Caco-2 (cell line): ENCODE data around the gene GLI3. TPM values are rescaled to one million over a fixed set of nuclear protein-coding genes. Genes with fewer than 3 reads are reported as not detected.

Experiments used
- BruUV-seq: library from RNA; stranded (reverse); fragments of 400-500 nt; replicated peaks from 2 replicates; lab custom pipeline; 2021; lab: Mats Ljungman, UMichigan
- CTCF ChIA-PET: fragments of 300-600 bp; sonication (Branson Sonifier 250); formaldehyde crosslinking; loops from one replicate; lab custom pipeline; 2022; ENCODE audit warnings: antibody characterized with exemption; lab: Charles Lee
- POLR2A ChIA-PET: fragments of 300-600 bp; sonication (Branson Sonifier 250); formaldehyde crosslinking; loops from one replicate; lab custom pipeline; 2022; ENCODE audit warnings: antibody characterized with exemption; lab: Charles Lee
- DNase-seq, 2 experiments: peaks; one replicate each; pipeline versions ENCODE4 v3.0.0 to v3.0.0-alpha.2; 2020 to 2022
- H3K27me3 ChIP-seq: replicated peaks from 2 replicates; pipeline ENCODE4 v1.6.0; 2011; ENCODE audit warnings: low read length; ENCODE audit not compliant: control insufficient read depth, insufficient read depth
- H3K36me3 ChIP-seq: 2 replicates; pipeline ENCODE4 v1.5.1; 2011; ENCODE audit warnings: low read length; ENCODE audit not compliant: control insufficient read depth, insufficient read depth
- H3K4me1 ChIP-seq: fragments of 250-450 bp; sonication (Bioruptor Pico); 2 replicates; pipeline ENCODE4 v1.5.1; 2020; ENCODE audit warnings: mild to moderate bottlenecking
- H3K4me3 ChIP-seq: 2 replicates; pipeline ENCODE4 v1.5.1; 2011; ENCODE audit warnings: low read depth, mild to moderate bottlenecking, control low read depth, low read length
- H3K9me3 ChIP-seq: fragments of 250-450 bp; sonication (Bioruptor Pico); 2 replicates; pipeline ENCODE4 v1.5.1; 2020; ENCODE audit warnings: mild to moderate bottlenecking, moderate library complexity
- H3K27ac Mint-ChIP-seq: one replicate; pipeline ENCODE4 v1.8.0; 2022; ENCODE audit warnings: mixed read lengths; ENCODE audit not compliant: unreplicated experiment
- H3K27me3 Mint-ChIP-seq: one replicate; pipeline ENCODE4 v1.8.0; 2022; ENCODE audit warnings: mixed read lengths; ENCODE audit not compliant: insufficient read depth, unreplicated experiment
- H3K36me3 Mint-ChIP-seq: one replicate; pipeline ENCODE4 v1.8.0; 2022; ENCODE audit warnings: mild to moderate bottlenecking, mixed read lengths; ENCODE audit not compliant: insufficient read depth, unreplicated experiment
- H3K4me1 Mint-ChIP-seq: one replicate; pipeline ENCODE4 v1.8.0; 2022; ENCODE audit warnings: low read depth, mixed read lengths; ENCODE audit not compliant: unreplicated experiment
- H3K4me3 Mint-ChIP-seq: one replicate; pipeline ENCODE4 v1.8.0; 2022; ENCODE audit warnings: mild to moderate bottlenecking, moderate library complexity, mixed read lengths; ENCODE audit not compliant: unreplicated experiment
- H3K9me3 Mint-ChIP-seq: one replicate; pipeline ENCODE4 v1.8.0; 2022; ENCODE audit warnings: mixed read lengths; ENCODE audit not compliant: unreplicated experiment
- intact Hi-C: fragments of 100-400 bp; cut with micrococcal nuclease; formaldehyde crosslinking; loops from one replicate; pipeline ENCODE4 v1.10.0; 2022; ENCODE audit not compliant: unreplicated experiment
- total RNA-seq: library from RNA; stranded (reverse); gene quantifications from 2 replicates; pipeline ENCODE4 v1.2.3, GENCODE V29; 2022
- TF ChIP-seq, protein P1 (sequence below), 2 experiments: fragments of 200-600 bp in 1 of 2; IDR thresholded peaks; 1 replicate in 1 of 2; 2 replicates in 1 of 2; pipeline versions ENCODE4 v1.5.1 to v1.8.0; 2011 to 2022; ENCODE audit warnings: antibody characterized with exemption in 1 of 2, control low read depth in 1 of 2, inconsistent platforms in 1 of 2, low read depth in 1 of 2, low read length in 1 of 2, mild to moderate bottlenecking in 1 of 2, moderate library complexity in 1 of 2; ENCODE audit not compliant: insufficient read depth in 1 of 2, severe bottlenecking in 1 of 2, unreplicated experiment in 1 of 2

GLI3 gene
- total RNA-seq, 1 experiment from 2014 or later = 1.00 TPM

DNA sequence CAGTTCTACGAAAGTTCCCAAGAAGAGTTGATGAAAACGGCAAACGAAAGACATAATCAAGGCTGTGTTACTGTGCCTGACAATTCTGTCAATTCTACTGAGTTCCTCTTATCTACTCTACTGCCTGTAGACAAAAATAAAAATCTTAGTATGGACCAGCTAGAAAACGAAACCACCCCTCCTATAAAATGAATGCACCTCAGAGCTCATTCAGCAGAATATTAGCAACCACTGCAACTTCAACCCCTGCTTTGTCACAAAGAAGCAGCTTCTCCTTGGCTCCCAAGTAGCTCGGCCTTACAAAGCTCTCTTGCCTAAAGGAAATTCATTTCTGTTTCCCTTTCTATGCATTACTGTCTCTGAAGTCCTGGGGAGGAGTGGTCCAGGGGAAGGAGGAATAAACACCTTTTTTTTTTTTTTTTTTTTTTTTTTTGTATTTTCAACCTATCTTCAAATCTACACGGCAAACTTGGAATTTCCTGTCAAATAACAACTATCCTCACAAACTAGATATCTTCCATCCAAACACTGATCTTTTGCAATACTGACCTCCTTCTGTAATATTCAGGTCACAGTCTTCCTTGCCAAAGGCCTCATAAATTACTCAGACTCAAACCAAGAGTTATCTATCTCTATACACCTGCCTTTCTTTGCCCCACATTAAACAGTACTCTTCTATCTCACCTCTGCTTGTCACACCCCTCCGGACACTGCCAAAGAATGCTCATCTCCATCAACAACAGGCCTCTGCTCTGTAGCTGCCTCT lies 74.3 kb downstream of the GLI3 start:
- intact Hi-C loops = no loop called here
- Histone ChIP-seq H3K9me3 (no peaks in the 10 kb centered on the region), H3K27me3 (no peaks in the 10 kb centered on the region), H3K36me3 (no peaks in the 10 kb centered on the region), H3K4me1 (no peaks in the 10 kb centered on the region), H3K4me3 (no peak overlapping the region)
- Mint-ChIP-seq H3K9me3 (no peaks in the 10 kb centered on the region), H3K4me1 (no peaks in the 10 kb centered on the region), H3K27me3 (peaks cover 4% of the 10 kb centered on the region), H3K27ac (no peak overlapping the region), H3K36me3 (no peaks in the 10 kb centered on the region), H3K4me3 (no peak overlapping the region)
- BruUV-seq = no TSS peak
- no peak for DNase-seq
- TF ChIP-seq, protein P1, sequence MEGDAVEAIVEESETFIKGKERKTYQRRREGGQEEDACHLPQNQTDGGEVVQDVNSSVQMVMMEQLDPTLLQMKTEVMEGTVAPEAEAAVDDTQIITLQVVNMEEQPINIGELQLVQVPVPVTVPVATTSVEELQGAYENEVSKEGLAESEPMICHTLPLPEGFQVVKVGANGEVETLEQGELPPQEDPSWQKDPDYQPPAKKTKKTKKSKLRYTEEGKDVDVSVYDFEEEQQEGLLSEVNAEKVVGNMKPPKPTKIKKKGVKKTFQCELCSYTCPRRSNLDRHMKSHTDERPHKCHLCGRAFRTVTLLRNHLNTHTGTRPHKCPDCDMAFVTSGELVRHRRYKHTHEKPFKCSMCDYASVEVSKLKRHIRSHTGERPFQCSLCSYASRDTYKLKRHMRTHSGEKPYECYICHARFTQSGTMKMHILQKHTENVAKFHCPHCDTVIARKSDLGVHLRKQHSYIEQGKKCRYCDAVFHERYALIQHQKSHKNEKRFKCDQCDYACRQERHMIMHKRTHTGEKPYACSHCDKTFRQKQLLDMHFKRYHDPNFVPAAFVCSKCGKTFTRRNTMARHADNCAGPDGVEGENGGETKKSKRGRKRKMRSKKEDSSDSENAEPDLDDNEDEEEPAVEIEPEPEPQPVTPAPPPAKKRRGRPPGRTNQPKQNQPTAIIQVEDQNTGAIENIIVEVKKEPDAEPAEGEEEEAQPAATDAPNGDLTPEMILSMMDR (IDR thresholded peaks at IDR 0.05; ENCODE audit: insufficient read depth in 1 of 2, low read depth in 1 of 2, low read length in 1 of 2, severe bottlenecking in 1 of 2, unreplicated experiment in 1 of 2) = no peak
- CTCF ChIA-PET = no interaction called here
- POLR2A ChIA-PET = no interaction called here

DNA sequence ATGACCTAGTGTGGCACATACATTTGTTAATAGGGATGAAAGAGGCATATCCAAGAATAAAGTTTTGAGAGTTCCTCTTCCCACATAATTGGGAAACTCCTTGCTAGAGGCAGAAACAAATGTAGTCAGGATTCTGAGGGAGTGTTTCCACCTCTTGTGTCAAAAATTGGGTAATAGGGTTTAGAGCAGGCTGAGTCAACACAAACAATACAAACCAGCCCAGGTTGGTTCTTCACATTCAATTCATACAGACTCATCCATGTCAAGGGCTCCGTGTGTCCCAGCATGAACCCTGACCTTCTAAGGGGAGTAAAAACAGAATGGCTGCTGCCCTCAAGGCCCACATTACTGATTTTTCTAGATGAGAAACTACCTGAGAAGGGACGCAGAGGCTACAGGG lies 75.3 kb downstream of the GLI3 start:
- peaks cover 4% of the 10 kb centered on the region for H3K27me3 Mint-ChIP-seq
- H3K9me3 Mint-ChIP-seq = no peaks in the 10 kb centered on the region
- ChIA-PET CTCF (no interaction called here), POLR2A (no interaction called here)
- no peak for DNase-seq
- intact Hi-C loops = no loop called here
- no peaks in the 10 kb centered on the region for H3K36me3 Mint-ChIP-seq
- no peak overlapping the region for H3K4me3 Mint-ChIP-seq
- BruUV-seq = no TSS peak
- no peaks in the 10 kb centered on the region for H3K36me3 ChIP-seq
- H3K4me1 Mint-ChIP-seq = no peaks in the 10 kb centered on the region
- H3K27ac Mint-ChIP-seq = no peak overlapping the region
- TF ChIP-seq, protein P1 (IDR thresholded peaks at IDR 0.05; ENCODE audit: insufficient read depth in 1 of 2, low read depth in 1 of 2, low read length in 1 of 2, severe bottlenecking in 1 of 2, unreplicated experiment in 1 of 2) = no peak
- no peaks in the 10 kb centered on the region for H3K27me3 ChIP-seq
- no peaks in the 10 kb centered on the region for H3K9me3 ChIP-seq
- H3K4me1 ChIP-seq = no peaks in the 10 kb centered on the region
- no peak overlapping the region for H3K4me3 ChIP-seq

GRCh38 chr7:42161110-42161509 lies 75.9 kb downstream of the GLI3 start:
- Mint-ChIP-seq H3K27ac (no peak overlapping the region), H3K4me1 (no peaks in the 10 kb centered on the region), H3K4me3 (no peak overlapping the region), H3K9me3 (no peaks in the 10 kb centered on the region), H3K27me3 (peaks cover 4% of the 10 kb centered on the region), H3K36me3 (no peaks in the 10 kb centered on the region)
- no peaks in the 10 kb centered on the region for H3K36me3 ChIP-seq
- no peak overlapping the region for H3K4me3 ChIP-seq
- BruUV-seq = no TSS peak
- no peak for DNase-seq
- H3K9me3 ChIP-seq = no peaks in the 10 kb centered on the region
- CTCF ChIA-PET = no interaction called here
- no peaks in the 10 kb centered on the region for H3K27me3 ChIP-seq
- TF ChIP-seq, protein P1 (IDR thresholded peaks at IDR 0.05; ENCODE audit: insufficient read depth in 1 of 2, low read depth in 1 of 2, low read length in 1 of 2, severe bottlenecking in 1 of 2, unreplicated experiment in 1 of 2) = no peak
- intact Hi-C loops = no loop called here
- POLR2A ChIA-PET = no interaction called here
- no peaks in the 10 kb centered on the region for H3K4me1 ChIP-seq
